HepG2 (cell line): ENCODE results near the gene LSM10. TPM values are rescaled to one million over a fixed set of nuclear protein-coding genes. Genes with fewer than 3 reads are reported as not detected.

Experiments
- ATAC-seq: fragments of 200-7000 bp; cut with Tn5 transposase; 3 replicates; pipeline ENCODE4 v1.9.1; 2020; ENCODE audit warnings: mild to moderate bottlenecking, moderate library complexity
- BruUV-seq: library from RNA; stranded (reverse); fragments of 400-500 nt; replicated peaks from 2 replicates; lab custom pipeline; 2021; lab: Mats Ljungman, UMichigan
- CTCF ChIA-PET: fragments of 300-600 bp; formaldehyde crosslinking; extraction: SDS; loops from one replicate; lab custom pipeline; 2021; ENCODE audit warnings: low total read pairs, inconsistent platforms, low intra/inter-chr PET ratio; lab: Yijun Ruan, JAX
- POLR2A ChIA-PET: fragments of 350-600 bp; sonication (Branson Sonifier 250); formaldehyde crosslinking; loops from one replicate; lab custom pipeline; 2020; ENCODE audit warnings: antibody characterized with exemption, inconsistent platforms; lab: Yijun Ruan, JAX
- DNase-seq: peaks from one replicate; pipeline ENCODE4 v3.0.0-alpha.2; 2015; ENCODE audit warnings: low spot score
- FAIRE-seq: peaks from 3 replicates; lab custom pipeline; 2011; peaks lifted over from hg19 to GRCh38; lab: Jason Lieb, UNC
- H2AFZ ChIP-seq: one replicate; pipeline ENCODE4 v1.6.1; 2011; ENCODE audit warnings: low read length, inconsistent platforms
- H3K27ac ChIP-seq: fragments of 300-600 bp; 3 replicates; pipeline ENCODE4 v1.8.0; 2011; ENCODE audit warnings: mixed run types, mild to moderate bottlenecking, mixed read lengths, low read length, inconsistent platforms; ENCODE audit not compliant: insufficient read depth; ENCODE audit errors: extremely low read length
- H3K27me3 ChIP-seq, 2 experiments: fragments of 200-600 bp in 1 of 2; 2 replicates in 1 of 2; 3 replicates in 1 of 2; pipeline versions ENCODE4 v1.6.0 to v1.8.0; 2011; ENCODE audit warnings: low read length in 2 of 2, mild to moderate bottlenecking in 2 of 2, moderate library complexity in 2 of 2, inconsistent platforms in 1 of 2; ENCODE audit not compliant: insufficient read depth in 2 of 2, control insufficient read depth in 1 of 2
- H3K36me3 ChIP-seq, 2 experiments: fragments of 200-600 bp in 1 of 2; replicated peaks in 1 of 2; 2 replicates in 1 of 2; 3 replicates in 1 of 2; pipeline versions ENCODE4 v1.5.1 to v1.8.0; 2011; ENCODE audit warnings: low read length in 2 of 2, inconsistent platforms in 1 of 2; ENCODE audit not compliant: insufficient read depth in 2 of 2, control insufficient read depth in 1 of 2
- H3K4me1 ChIP-seq: 2 replicates; pipeline ENCODE4 v1.5.1; 2012; ENCODE audit warnings: low read length, inconsistent platforms; ENCODE audit not compliant: insufficient read depth
- H3K4me2 ChIP-seq: 2 replicates; pipeline ENCODE4 v1.6.0; 2011; ENCODE audit warnings: low read depth, low read length, inconsistent platforms
- H3K4me3 ChIP-seq, 3 experiments: fragments of 200-600 bp in 1 of 3; sonication (generic), shearing (Covaris generic) in 1 of 3; replicated peaks in 1 of 3; 2 replicates each; pipeline ENCODE4 v1.5.1; 2011 to 2016; ENCODE audit warnings: low read length in 3 of 3, inconsistent platforms in 2 of 3, low read depth in 2 of 3, mild to moderate bottlenecking in 2 of 3, control low read depth in 1 of 3, mixed read lengths in 1 of 3; ENCODE audit not compliant: insufficient read depth in 1 of 3
- H3K79me2 ChIP-seq: one replicate; pipeline ENCODE4 v1.6.1; 2011; ENCODE audit warnings: low read length, inconsistent platforms; ENCODE audit not compliant: insufficient read depth
- H3K9ac ChIP-seq: 2 replicates; pipeline ENCODE4 v1.6.0; 2011; ENCODE audit warnings: mild to moderate bottlenecking, low read depth, low read length, inconsistent platforms; ENCODE audit not compliant: insufficient read depth
- H3K9me3 ChIP-seq: 2 replicates; pipeline ENCODE4 v1.5.1; 2012; ENCODE audit warnings: mild to moderate bottlenecking, low read length
- H4K20me1 ChIP-seq: 2 replicates; pipeline ENCODE4 v1.6.0; 2011; ENCODE audit warnings: inconsistent platforms, mild to moderate bottlenecking, low read length, moderate library complexity; ENCODE audit not compliant: insufficient read depth
- AGO2 ChIP-seq: fragments of 200-400 bp; formaldehyde crosslinking; optimal IDR thresholded peaks from 2 replicates; pipeline ENCODE3; 2017; ENCODE audit warnings: mild to moderate bottlenecking, low read depth, low read length, moderate library complexity
- DZIP1 ChIP-seq: sonication (generic); formaldehyde crosslinking; IDR thresholded peaks from 2 replicates; pipeline ENCODE4 v1.5.0; 2020; ENCODE audit warnings: mild to moderate bottlenecking, missing genetic modification reagents
- ESRRA ChIP-seq: sonication (generic); formaldehyde crosslinking; IDR thresholded peaks from 2 replicates; pipeline ENCODE4 v1.5.1; 2020; ENCODE audit warnings: mild to moderate bottlenecking, low read depth, missing genetic modification reagents
- HNF4G ChIP-seq, 2 experiments: sonication (generic) in 1 of 2; formaldehyde crosslinking in 1 of 2; IDR thresholded peaks; 2 replicates each; pipeline versions ENCODE4 v1.4.0 to v1.6.1; 2011 to 2020; ENCODE audit warnings: borderline replicate concordance in 2 of 2, low read depth in 2 of 2, mild to moderate bottlenecking in 2 of 2, low read length in 1 of 2, missing genetic modification reagents in 1 of 2, moderate library complexity in 1 of 2
- JUND ChIP-seq: sonication (generic); formaldehyde crosslinking; IDR thresholded peaks from 2 replicates; pipeline ENCODE4 v1.8.0; 2022; ENCODE audit warnings: mild to moderate bottlenecking, missing genetic modification reagents
- NFRKB ChIP-seq: fragments of 450-650 bp; IDR thresholded peaks from 2 replicates; pipeline ENCODE4 v1.6.1; 2017
- PRPF4 ChIP-seq: fragments of 200-400 bp; formaldehyde crosslinking; IDR thresholded peaks from 2 replicates; pipeline ENCODE4 v1.6.1; 2016; ENCODE audit warnings: low read length, low read depth; ENCODE audit not compliant: poor library complexity, severe bottlenecking
- SMAD3 ChIP-seq: sonication (generic); formaldehyde crosslinking; IDR thresholded peaks from 2 replicates; pipeline ENCODE4 v1.4.0; 2020; ENCODE audit warnings: missing genetic modification reagents
- SP5 ChIP-seq: IDR thresholded peaks from 2 replicates; pipeline ENCODE4 v1.6.1; 2016; ENCODE audit warnings: low read depth, borderline replicate concordance
- SRY ChIP-seq: sonication (generic); formaldehyde crosslinking; IDR thresholded peaks from 2 replicates; pipeline ENCODE4 v1.8.0; 2022; ENCODE audit warnings: mild to moderate bottlenecking, missing genetic modification reagents
- STAG1 ChIP-seq: sonication (generic); formaldehyde crosslinking; IDR thresholded peaks from 2 replicates; pipeline ENCODE4 v1.4.0; 2020; ENCODE audit warnings: missing genetic modification reagents
- ZBTB33 ChIP-seq: sonication (generic); formaldehyde crosslinking; IDR thresholded peaks from 2 replicates; pipeline ENCODE4 v1.4.0; 2020; ENCODE audit warnings: missing genetic modification reagents
- ZNF547 ChIP-seq: sonication (generic); formaldehyde crosslinking; IDR thresholded peaks from 2 replicates; pipeline ENCODE4 v1.5.1; 2020; ENCODE audit warnings: mild to moderate bottlenecking, missing genetic modification reagents
- WGBS: methylation state at CpG from one replicate; pipeline ENCODE4 v1.1.6; 2017; ENCODE audit warnings: low lambda C conversion rate; 5-methylcytosine and 5-hydroxymethylcytosine counted together
- in situ Hi-C: cut with HindIII; loops from 2 replicates; pipeline ENCODE4 v1.10.0; 2017; ENCODE audit warnings: low pct_unique_long_range_greater_than_20kb; ENCODE audit not compliant: extremely low pct_ligation_motif_present
- intact Hi-C: fragments of 100-400 bp; cut with micrococcal nuclease; formaldehyde crosslinking; loops from one replicate; pipeline ENCODE4 v1.10.0; 2022; ENCODE audit not compliant: unreplicated experiment
- polyA plus RNA-seq, 8 experiments: library from polyadenylated mRNA; depleted of rRNA in 3 of 8; stranded (reverse) in 7 of 8; unstranded in 1 of 8; fragments of >200 nt; fragmentation: Illumina TruSeq in 4 of 8; extraction: Trizol in 4 of 8; gene quantifications; 2 replicates each; pipeline versions ENCODE4 v1.2.1 to v1.2.3, GENCODE V29; 2011 to 2016; ENCODE audit warnings: low read depth in 4 of 8, missing spikeins in 1 of 8, mixed read lengths in 1 of 8; ENCODE audit not compliant: insufficient read depth in 1 of 8
- total RNA-seq, 5 experiments: library from RNA; depleted of rRNA; stranded (reverse); fragments of >200 nt; fragmentation: Illumina TruSeq; extraction: Trizol; gene quantifications; 2 replicates each; pipeline ENCODE4 v1.2.3, GENCODE V29; 2016; ENCODE audit warnings: low read depth in 1 of 5

The LSM10 gene
- total and polyA plus RNA-seq, 2 of the 13 experiments (the other 11 are each of a cell fraction or from before 2014, with no cell fraction given), result 14.0 to 52.0 TPM

GRCh38 chr1:36344395-36344680, 53.4 kb downstream of the LSM10 start:
- H3K9ac ChIP-seq, result no peak overlapping the region
- CTCF ChIA-PET, result no interaction called here

GRCh38 chr1:36343651-36344394, 53.9 kb downstream of the LSM10 start:
- Histone ChIP-seq H3K9me3 (no peaks in the 10 kb centered on the region), H3K4me1 (0 out of 2 replicates have a peak, but pooled peaks cover 12% of the 10 kb centered on the region), H3K27me3 (no peaks in the 10 kb centered on the region), H3K27ac (no peak overlapping the region), H3K4me3 (no peak overlapping the region), H3K79me2 (no peaks in the 10 kb centered on the region), H3K9ac (no peak overlapping the region), H2AFZ (no peak overlapping the region), H3K36me3 (peaks cover 34 to 66% of the 10 kb centered on the region in 2 experiments), H3K4me2 (no peak overlapping the region), H4K20me1 (no peaks in the 10 kb centered on the region)
- TF ChIP-seq STAG1 (CRISPR knock-in tag) (no peak), HNF4G (IDR thresholded peaks at IDR 0.05; ENCODE audit: borderline replicate concordance, low read depth, low read length) (no peak), HNF4G (CRISPR knock-in tag; IDR thresholded peaks at IDR 0.05; ENCODE audit: borderline replicate concordance, low read depth) (no peak), JUND (CRISPR knock-in tag) (no peak), ZBTB33 (no peak), ZNF547 (CRISPR knock-in tag) (no peak), DZIP1 (CRISPR knock-in tag) (no peak), ESRRA (no peak), SMAD3 (CRISPR knock-in tag) (no peak), NFRKB (no peak), SRY (CRISPR knock-in tag) (no peak), PRPF4 (no peak)
- intact Hi-C loops, result loop anchor here (2.0 kb wide), 1 partner anchor 77 kb away; no protein-coding TSS in a partner anchor
- in situ Hi-C loops, result loop anchor here (5.0 kb wide), 1 partner anchor 78 kb away; no protein-coding TSS in a partner anchor
- no peak for ATAC-seq
- FAIRE-seq, result no peak
- ChIA-PET POLR2A (interaction anchor here (1.5 kb wide), 1 partner anchor 195 kb away, joined by 5 read pairs; the partner anchor contains the start of gene TRAPPC3), CTCF (interaction anchor here (3.1 kb wide), 1 partner anchor 77 kb away, joined by 24 read pairs; no protein-coding TSS in a partner anchor)
- BruUV-seq, result no TSS peak
- no peak for DNase-seq
- WGBS, result 98% methylated on average over 11 of the region's 24 CpGs

More at GRCh38 chr1:36344395-36344680, 53.4 kb downstream of the LSM10 start:
- H3K79me2 ChIP-seq, result no peaks in the 10 kb centered on the region
- no peaks in the 10 kb centered on the region for H3K9me3 ChIP-seq
- in situ Hi-C loops (loop anchor here (5.0 kb wide), 1 partner anchor 78 kb away; no protein-coding TSS in a partner anchor), intact Hi-C loops (no loop called here)
- peaks cover 37 to 71% of the 10 kb centered on the region in 2 experiments for H3K36me3 ChIP-seq
- no peaks in the 10 kb centered on the region for H3K27me3 ChIP-seq
- peak; percentile 59 for TF ChIP-seq AGO2
- no peak for TF ChIP-seq SP5 (CRISPR knock-in tag)
- ATAC-seq, result no peak
- 89% methylated on average over 6 of the region's 8 CpGs for WGBS
- no TSS peak for BruUV-seq
- no peak overlapping the region for H3K27ac ChIP-seq
- no peak overlapping the region for H3K4me3 ChIP-seq
- H4K20me1 ChIP-seq, result no peaks in the 10 kb centered on the region
- POLR2A ChIA-PET, result no interaction called here
- no peak for FAIRE-seq
- H3K4me1 ChIP-seq, result 0 out of 2 replicates have a peak, but pooled peaks cover 15% of the 10 kb centered on the region
- no peak overlapping the region for H3K4me2 ChIP-seq
- DNase-seq, result no peak
- no peak overlapping the region for H2AFZ ChIP-seq
